A673 (cell line): ENCODE measurements around the gene LRRC4C. TPM values are rescaled to one million over a fixed set of nuclear protein-coding genes. Genes with fewer than 3 reads are reported as not detected.

Experiments
- BruUV-seq: library from RNA; stranded (reverse); fragments of 400-500 nt; replicated peaks from 2 replicates; lab custom pipeline; 2021; lab: Mats Ljungman, UMichigan
- CTCF ChIA-PET: fragments of 300-600 bp; sonication (Branson Sonifier 250); formaldehyde crosslinking; loops from one replicate; lab custom pipeline; 2022; ENCODE audit warnings: antibody characterized with exemption; lab: Charles Lee
- POLR2A ChIA-PET: fragments of 300-600 bp; sonication (Branson Sonifier 250); formaldehyde crosslinking; loops from one replicate; lab custom pipeline; 2022; ENCODE audit warnings: antibody characterized with exemption; ENCODE audit not compliant: low non-redundant PET; lab: Charles Lee
- DNase-seq: peaks from one replicate; pipeline ENCODE4 v3.0.0-alpha.2; 2015; ENCODE audit warnings: low spot score
- H3K27ac ChIP-seq: fragments of 200-600 bp; sonication (generic); 2 replicates; pipeline ENCODE4 v1.5.1; 2016; ENCODE audit warnings: mixed run types, low read depth, mild to moderate bottlenecking, mixed read lengths, antibody characterized with exemption, low read length; ENCODE audit not compliant: poor library complexity, severe bottlenecking
- H3K27me3 ChIP-seq: fragments of 200-600 bp; sonication (generic); replicated peaks from 2 replicates; pipeline ENCODE4 v1.6.1; 2017; ENCODE audit warnings: mixed run types, low read depth, mild to moderate bottlenecking, mixed read lengths, antibody characterized with exemption, low read length; ENCODE audit not compliant: insufficient read depth, poor library complexity
- H3K36me3 ChIP-seq: fragments of 200-600 bp; sonication (generic); 2 replicates; pipeline ENCODE4 v1.6.1; 2016; ENCODE audit warnings: mixed run types, mild to moderate bottlenecking, mixed read lengths, antibody characterized with exemption, low read length; ENCODE audit not compliant: insufficient read depth, poor library complexity, severe bottlenecking
- H3K4me1 ChIP-seq: fragments of 200-600 bp; sonication (generic); 2 replicates; pipeline ENCODE4 v1.6.1; 2017; ENCODE audit warnings: mixed run types, mild to moderate bottlenecking, mixed read lengths, antibody characterized with exemption, low read length; ENCODE audit not compliant: insufficient read depth, poor library complexity, severe bottlenecking
- H3K4me3 ChIP-seq: fragments of 200-600 bp; sonication (generic); 2 replicates; pipeline ENCODE4 v1.5.1; 2016; ENCODE audit warnings: low read depth, mixed run types, mild to moderate bottlenecking, mixed read lengths, low read length; ENCODE audit not compliant: poor library complexity, severe bottlenecking
- H3K9me3 ChIP-seq: fragments of 200-600 bp; sonication (generic); 2 replicates; pipeline ENCODE4 v1.6.1; 2016; ENCODE audit warnings: mixed run types, low read depth, mild to moderate bottlenecking, mixed read lengths, antibody characterized with exemption, low read length; ENCODE audit not compliant: poor library complexity, severe bottlenecking
- EZH2 ChIP-seq: fragments of 200-600 bp; sonication (generic); IDR thresholded peaks from 2 replicates; pipeline ENCODE4 v1.6.1; 2017; ENCODE audit warnings: borderline replicate concordance, low read depth, mild to moderate bottlenecking, mixed read lengths, antibody characterized with exemption, low read length; ENCODE audit not compliant: poor library complexity, severe bottlenecking
- intact Hi-C: fragments of 100-400 bp; cut with micrococcal nuclease; formaldehyde crosslinking; loops from one replicate; pipeline ENCODE4 v1.10.0; 2022; ENCODE audit not compliant: unreplicated experiment
- total RNA-seq: library from RNA; stranded (reverse); gene quantifications from 2 replicates; pipeline ENCODE4 v1.2.3, GENCODE V29; 2021
- TF ChIP-seq, protein P1 (sequence below): fragments of 300-800, 200-600 bp; sonication (generic); conservative IDR thresholded peaks from 2 replicates; pipeline ENCODE4 v1.5.1; 2017; ENCODE audit warnings: low read depth, mild to moderate bottlenecking, antibody characterized with exemption, low read length, moderate library complexity, mixed read lengths

LRRC4C gene
- total RNA-seq, 1 experiment from 2014 or later: 38.3 TPM

DNA sequence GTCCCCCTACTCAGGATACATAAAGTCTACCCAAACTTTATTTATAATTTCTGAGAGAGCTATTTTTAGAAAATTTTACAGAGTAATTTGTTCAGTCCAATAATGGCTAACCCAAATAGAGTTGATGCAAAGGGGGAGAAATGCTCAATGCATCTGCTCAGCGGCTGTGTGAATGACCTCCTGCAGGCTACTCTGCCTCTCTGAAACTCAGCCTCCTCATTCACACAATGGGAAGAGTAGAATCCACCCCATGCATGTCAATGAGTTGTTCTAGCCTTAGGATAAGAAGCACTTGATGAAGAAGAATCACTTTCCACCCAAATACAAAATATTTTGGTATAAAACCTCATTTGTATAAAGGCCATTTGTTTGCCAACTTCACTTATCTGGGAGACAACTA lies 1204.0 kb downstream of the LRRC4C start:
- TF ChIP-seq EZH2: no peak
- TF ChIP-seq, protein P1, sequence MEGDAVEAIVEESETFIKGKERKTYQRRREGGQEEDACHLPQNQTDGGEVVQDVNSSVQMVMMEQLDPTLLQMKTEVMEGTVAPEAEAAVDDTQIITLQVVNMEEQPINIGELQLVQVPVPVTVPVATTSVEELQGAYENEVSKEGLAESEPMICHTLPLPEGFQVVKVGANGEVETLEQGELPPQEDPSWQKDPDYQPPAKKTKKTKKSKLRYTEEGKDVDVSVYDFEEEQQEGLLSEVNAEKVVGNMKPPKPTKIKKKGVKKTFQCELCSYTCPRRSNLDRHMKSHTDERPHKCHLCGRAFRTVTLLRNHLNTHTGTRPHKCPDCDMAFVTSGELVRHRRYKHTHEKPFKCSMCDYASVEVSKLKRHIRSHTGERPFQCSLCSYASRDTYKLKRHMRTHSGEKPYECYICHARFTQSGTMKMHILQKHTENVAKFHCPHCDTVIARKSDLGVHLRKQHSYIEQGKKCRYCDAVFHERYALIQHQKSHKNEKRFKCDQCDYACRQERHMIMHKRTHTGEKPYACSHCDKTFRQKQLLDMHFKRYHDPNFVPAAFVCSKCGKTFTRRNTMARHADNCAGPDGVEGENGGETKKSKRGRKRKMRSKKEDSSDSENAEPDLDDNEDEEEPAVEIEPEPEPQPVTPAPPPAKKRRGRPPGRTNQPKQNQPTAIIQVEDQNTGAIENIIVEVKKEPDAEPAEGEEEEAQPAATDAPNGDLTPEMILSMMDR: no peak
- CTCF ChIA-PET: no interaction called here
- no peaks in the 10 kb centered on the region for H3K27me3 ChIP-seq

DNA sequence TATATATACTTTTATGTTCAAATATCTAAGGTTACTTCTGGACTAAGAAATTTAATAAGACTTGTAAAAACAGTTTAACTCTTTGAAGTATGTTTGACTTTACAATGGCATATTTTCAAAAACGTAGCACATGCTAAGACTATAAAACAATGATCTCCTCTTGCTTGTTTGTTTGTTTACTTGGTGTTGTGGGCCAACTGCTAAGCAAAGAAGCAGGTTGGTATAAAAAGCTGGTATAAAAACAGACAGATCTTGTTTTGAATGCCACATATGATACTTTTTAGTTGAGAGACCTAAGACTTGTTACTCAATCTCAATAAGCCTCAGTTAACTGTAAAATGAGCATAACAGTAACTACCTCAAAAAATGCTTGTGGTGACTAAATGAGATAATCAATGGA lies 1206.3 kb downstream of the LRRC4C start:
- intact Hi-C loops: no loop called here
- no peak overlapping the region for H3K4me3 ChIP-seq
- no peak for DNase-seq
- TF ChIP-seq EZH2: no peak
- TF ChIP-seq, protein P1: no peak
- no peaks in the 10 kb centered on the region for H3K36me3 ChIP-seq
- no peak overlapping the region for H3K27ac ChIP-seq
- no peaks in the 10 kb centered on the region for H3K27me3 ChIP-seq
- BruUV-seq: no TSS peak
- POLR2A ChIA-PET: no interaction called here
- CTCF ChIA-PET: no interaction called here
- no peaks in the 10 kb centered on the region for H3K9me3 ChIP-seq
- peaks cover 8% of the 10 kb centered on the region for H3K4me1 ChIP-seq

More for the DNA sequence above, 1204.0 kb downstream of the LRRC4C start:
- intact Hi-C loops: no loop called here
- Histone ChIP-seq H3K27ac (no peak overlapping the region), H3K9me3 (no peaks in the 10 kb centered on the region), H3K36me3 (no peaks in the 10 kb centered on the region), H3K4me3 (no peak overlapping the region), H3K4me1 (peaks cover 8% of the 10 kb centered on the region)
- POLR2A ChIA-PET: no interaction called here
- no peak for DNase-seq
- no TSS peak for BruUV-seq

DNA sequence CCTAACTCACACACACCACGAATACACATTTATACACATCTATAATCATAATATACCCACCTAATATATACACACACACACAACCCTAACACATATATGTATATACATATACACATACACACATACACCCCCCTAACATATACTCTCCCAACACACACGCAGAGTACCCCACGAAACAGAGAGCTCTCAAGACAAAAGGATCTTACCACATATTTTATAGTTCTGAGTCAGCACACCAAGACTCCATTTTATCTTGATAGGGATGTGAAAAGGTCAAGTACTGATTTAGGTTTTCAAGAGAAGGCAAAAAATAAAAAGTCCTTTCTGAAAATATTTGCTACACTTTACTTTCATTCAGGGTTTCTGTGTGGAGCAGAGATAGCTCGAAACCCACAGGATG lies 1207.2 kb downstream of the LRRC4C start:
- Histone ChIP-seq H3K9me3 (no peaks in the 10 kb centered on the region), H3K36me3 (no peaks in the 10 kb centered on the region), H3K27ac (no peak overlapping the region), H3K4me3 (no peak overlapping the region), H3K27me3 (no peaks in the 10 kb centered on the region), H3K4me1 (peaks cover 8% of the 10 kb centered on the region)
- no TSS peak for BruUV-seq
- no peak for TF ChIP-seq EZH2
- TF ChIP-seq, protein P1: no peak
- DNase-seq: no peak
- POLR2A ChIA-PET: no interaction called here
- intact Hi-C loops: no loop called here
- CTCF ChIA-PET: no interaction called here
